Measurements from ENCODE around the gene ANO10.

DNA sequence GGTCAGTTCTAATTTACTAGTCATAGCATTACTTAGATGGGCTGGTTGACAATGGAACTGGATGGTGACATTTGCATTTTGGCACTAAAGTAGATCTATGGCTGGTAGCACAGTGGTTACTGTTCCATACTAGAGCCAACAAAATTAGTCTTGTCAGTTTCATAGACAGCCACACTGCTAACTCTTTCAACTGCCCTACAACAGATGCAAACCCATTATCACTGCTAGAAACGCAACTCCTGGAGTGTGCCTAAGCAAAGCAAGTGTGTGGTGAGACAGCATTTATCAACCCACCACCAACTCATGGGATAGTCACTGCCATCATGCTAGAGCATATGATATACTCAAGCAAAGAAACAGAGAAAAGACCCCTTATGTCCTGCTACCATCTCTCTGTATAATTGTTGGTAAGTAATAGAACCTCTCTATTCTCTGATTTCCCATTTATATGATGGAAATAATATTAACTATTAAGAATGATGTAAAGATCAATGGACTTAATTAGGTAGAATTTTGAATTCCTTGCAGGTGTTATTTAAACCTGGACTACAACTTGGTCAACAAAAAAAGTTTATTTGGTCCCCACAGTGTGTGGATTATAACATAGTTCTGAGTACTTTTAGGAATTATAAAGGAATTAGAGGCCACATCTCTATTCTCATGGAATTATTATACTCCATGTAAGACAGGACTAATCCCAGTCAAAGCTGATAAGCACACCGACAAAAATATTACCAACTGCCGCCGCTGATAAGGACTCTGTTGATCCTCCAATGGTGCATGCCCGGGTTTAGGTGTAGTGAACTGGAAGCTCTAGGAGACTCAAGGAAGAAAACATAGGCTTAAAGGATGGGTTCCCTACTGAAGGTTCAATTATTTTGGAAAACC is 49.1 kb upstream of the ANO10 start:
- TF ChIP-seq, protein P1, sequence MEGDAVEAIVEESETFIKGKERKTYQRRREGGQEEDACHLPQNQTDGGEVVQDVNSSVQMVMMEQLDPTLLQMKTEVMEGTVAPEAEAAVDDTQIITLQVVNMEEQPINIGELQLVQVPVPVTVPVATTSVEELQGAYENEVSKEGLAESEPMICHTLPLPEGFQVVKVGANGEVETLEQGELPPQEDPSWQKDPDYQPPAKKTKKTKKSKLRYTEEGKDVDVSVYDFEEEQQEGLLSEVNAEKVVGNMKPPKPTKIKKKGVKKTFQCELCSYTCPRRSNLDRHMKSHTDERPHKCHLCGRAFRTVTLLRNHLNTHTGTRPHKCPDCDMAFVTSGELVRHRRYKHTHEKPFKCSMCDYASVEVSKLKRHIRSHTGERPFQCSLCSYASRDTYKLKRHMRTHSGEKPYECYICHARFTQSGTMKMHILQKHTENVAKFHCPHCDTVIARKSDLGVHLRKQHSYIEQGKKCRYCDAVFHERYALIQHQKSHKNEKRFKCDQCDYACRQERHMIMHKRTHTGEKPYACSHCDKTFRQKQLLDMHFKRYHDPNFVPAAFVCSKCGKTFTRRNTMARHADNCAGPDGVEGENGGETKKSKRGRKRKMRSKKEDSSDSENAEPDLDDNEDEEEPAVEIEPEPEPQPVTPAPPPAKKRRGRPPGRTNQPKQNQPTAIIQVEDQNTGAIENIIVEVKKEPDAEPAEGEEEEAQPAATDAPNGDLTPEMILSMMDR (conservative IDR thresholded peaks at IDR 0.05; ENCODE audit: low read depth, low read length) = no peak
- no peak for TF ChIP-seq EZH2 (IDR thresholded peaks at IDR 0.05; ENCODE audit: low read length, unreplicated experiment)
